Stimulated activated CD8-positive, alpha-beta memory T cell treated with anti-CD3 and anti-CD28 coated beads, Interleukin-2, amount 100 ng/mL, for 1 hour (primary cell): ENCODE data around the gene FAAP100.

Experiments
- DNase-seq, 2 donors: peaks; one replicate each; pipeline ENCODE4 v3.0.0-alpha.2; 2020; ENCODE audit warnings: low read depth in 2 of 2

FAAP100 gene

GRCh38 chr17:81524865-81525159 is 27.3 kb downstream of the FAAP100 start:
- no peak for DNase-seq

- no peak for DNase-seq
These were observed 27.9 kb downstream of the FAAP100 start for GRCh38 chr17:81524039-81524864.

GRCh38 chr17:81523402-81524038 is 28.6 kb downstream of the FAAP100 start:
- DNase-seq = no peak

- DNase-seq = no peak
These were observed 29.4 kb downstream of the FAAP100 start for GRCh38 chr17:81522491-81523401.

GRCh38 chr17:81520021-81520901 is 31.9 kb downstream of the FAAP100 start:
- no peak for DNase-seq

GRCh38 chr17:81519284-81520020 is 32.7 kb downstream of the FAAP100 start:
- peak; percentile 47 to 60 for DNase-seq

GRCh38 chr17:81518785-81519283 is 33.3 kb downstream of the FAAP100 start:
- DNase-seq = no peak

- no peak for DNase-seq
These were observed 33.9 kb downstream of the FAAP100 start for GRCh38 chr17:81518113-81518784.

- DNase-seq = no peak
These were observed 34.6 kb downstream of the FAAP100 start for GRCh38 chr17:81517339-81518112.

- no peak for DNase-seq
These were observed 35.2 kb downstream of the FAAP100 start for GRCh38 chr17:81517009-81517338.

- DNase-seq = no peak
These were observed 35.7 kb downstream of the FAAP100 start for GRCh38 chr17:81516439-81516838.

- no peak for DNase-seq
These were observed 36.6 kb downstream of the FAAP100 start for GRCh38 chr17:81515530-81516041.

- peak; percentile 55 to 69 for DNase-seq
These were observed 37.2 kb downstream of the FAAP100 start for GRCh38 chr17:81514739-81515529.

- no peak for DNase-seq
These were observed 37.7 kb downstream of the FAAP100 start for GRCh38 chr17:81514489-81514738.

GRCh38 chr17:81513753-81514488 is 38.2 kb downstream of the FAAP100 start:
- no peak for DNase-seq

- DNase-seq = peak in 1 of 2 donors; percentile 48
These were observed 38.8 kb downstream of the FAAP100 start for GRCh38 chr17:81513372-81513752.

GRCh38 chr17:81512562-81513371 is 39.4 kb downstream of the FAAP100 start, which contains the start of gene ACTG1:
ACTG1 (minus strand) TSS chr17:81512799; CDS start chr17:81512354, 445 bp downstream.
- peak; percentile 88 to 89 for DNase-seq
